WTC11 (cell line): ENCODE results near the gene SGCD. TPM values are rescaled to one million over a fixed set of nuclear protein-coding genes. Genes with fewer than 3 reads are reported as not detected.

ENCODE experiments used
- ATAC-seq: fragments of 200-7000 bp; cut with Tn5 transposase; 2 replicates; pipeline ENCODE4 v1.10.0; 2021; ENCODE audit warnings: mild to moderate bottlenecking, moderate library complexity
- CTCF ChIA-PET: fragments of 300-600 bp; sonication (Branson Sonifier 250); formaldehyde crosslinking; loops from one replicate; lab custom pipeline; 2021; ENCODE audit warnings: antibody characterized with exemption; lab: Charles Lee
- POLR2A ChIA-PET: fragments of 350-600 bp; sonication (Branson Sonifier 250); formaldehyde crosslinking; loops from one replicate; lab custom pipeline; 2021; ENCODE audit warnings: antibody characterized with exemption; lab: Charles Lee
- DNase-seq: peaks from one replicate; pipeline ENCODE4 v3.0.0; 2021; ENCODE audit warnings: low spot score
- H3K27ac Mint-ChIP-seq: 2 replicates; pipeline ENCODE4 v1.8.0; 2021; ENCODE audit warnings: mixed read lengths
- H3K27me3 Mint-ChIP-seq: 2 replicates; pipeline ENCODE4 v1.8.0; 2021; ENCODE audit warnings: low read depth, mild to moderate bottlenecking, moderate library complexity, mixed read lengths
- H3K36me3 Mint-ChIP-seq: 2 replicates; pipeline ENCODE4 v1.8.0; 2021; ENCODE audit warnings: mixed read lengths
- H3K4me1 Mint-ChIP-seq: 2 replicates; pipeline ENCODE4 v1.8.0; 2022; ENCODE audit warnings: mixed read lengths
- H3K4me3 Mint-ChIP-seq: 2 replicates; pipeline ENCODE4 v1.8.0; 2021; ENCODE audit warnings: mild to moderate bottlenecking, moderate library complexity, mixed read lengths
- H3K9me3 Mint-ChIP-seq: 2 replicates; pipeline ENCODE4 v1.8.0; 2021; ENCODE audit warnings: mixed read lengths
- ATF1 ChIP-seq: sonication (generic); formaldehyde crosslinking; IDR thresholded peaks from 2 replicates; pipeline ENCODE4 v1.8.1; 2023; ENCODE audit warnings: mild to moderate bottlenecking, moderate library complexity, missing genetic modification reagents
- CREB1 ChIP-seq: sonication (generic); formaldehyde crosslinking; IDR thresholded peaks from 2 replicates; pipeline ENCODE4 v1.8.0; 2023; ENCODE audit warnings: mild to moderate bottlenecking, missing genetic modification reagents
- CREM ChIP-seq: sonication (generic); formaldehyde crosslinking; IDR thresholded peaks from 2 replicates; pipeline ENCODE4 v1.8.1; 2022; ENCODE audit warnings: mild to moderate bottlenecking, missing genetic modification reagents, moderate library complexity
- E2F1 ChIP-seq: sonication (generic); formaldehyde crosslinking; IDR thresholded peaks from 2 replicates; pipeline ENCODE4 v1.8.0; 2022; ENCODE audit warnings: mild to moderate bottlenecking, missing genetic modification reagents
- ELF4 ChIP-seq: sonication (generic); formaldehyde crosslinking; IDR thresholded peaks from 2 replicates; pipeline ENCODE4 v1.8.1; 2022; ENCODE audit warnings: low read depth, mild to moderate bottlenecking, moderate library complexity, missing genetic modification reagents
- ERG ChIP-seq: fragments of 250-450 bp; sonication (Bioruptor Pico); IDR thresholded peaks from 2 replicates; pipeline ENCODE4 v1.8.0; 2021; ENCODE audit warnings: mild to moderate bottlenecking
- FOXJ3 ChIP-seq: sonication (generic); formaldehyde crosslinking; IDR thresholded peaks from 2 replicates; pipeline ENCODE4 v1.9.0; 2021; ENCODE audit warnings: missing genetic modification reagents, mild to moderate bottlenecking, borderline replicate concordance
- GTF2I ChIP-seq: fragments of 250-450 bp; sonication (Bioruptor Pico); conservative IDR thresholded peaks from 2 replicates; pipeline ENCODE4 v1.4.0; 2021; ENCODE audit warnings: mild to moderate bottlenecking
- NR2C2 ChIP-seq: sonication (generic); formaldehyde crosslinking; IDR thresholded peaks from 2 replicates; pipeline ENCODE4 v1.8.0; 2022; ENCODE audit warnings: mild to moderate bottlenecking, missing genetic modification reagents
- SMAD4 ChIP-seq: sonication (generic); formaldehyde crosslinking; IDR thresholded peaks from 2 replicates; pipeline ENCODE4 v1.8.0; 2022; ENCODE audit warnings: mild to moderate bottlenecking, missing genetic modification reagents
- USF2 ChIP-seq: sonication (generic); formaldehyde crosslinking; IDR thresholded peaks from 2 replicates; pipeline ENCODE4 v1.8.1; 2023; ENCODE audit warnings: mild to moderate bottlenecking, missing genetic modification reagents, moderate library complexity
- ZMAT4 ChIP-seq: fragments of 250-450 bp; sonication (Bioruptor Pico); IDR thresholded peaks from 2 replicates; pipeline ENCODE4 v1.9.0; 2021; ENCODE audit warnings: mild to moderate bottlenecking
- ZNF425 ChIP-seq: fragments of 250-450 bp; sonication (Bioruptor Pico); conservative IDR thresholded peaks from 2 replicates; pipeline ENCODE4 v1.9.0; 2021; ENCODE audit warnings: mild to moderate bottlenecking
- total RNA-seq: library from RNA; stranded (reverse); gene quantifications from 3 replicates; pipeline ENCODE4 v1.2.3, GENCODE V29; 2021
- TF ChIP-seq, protein P1 (sequence below): sonication (generic); formaldehyde crosslinking; IDR thresholded peaks from 2 replicates; pipeline ENCODE4 v1.8.0; 2022; ENCODE audit warnings: mild to moderate bottlenecking, missing genetic modification reagents
- TF ChIP-seq, protein P2 (sequence below): sonication (generic); formaldehyde crosslinking; IDR thresholded peaks from 2 replicates; pipeline ENCODE4 v1.8.0; 2022; ENCODE audit warnings: mild to moderate bottlenecking, missing genetic modification reagents
- TF ChIP-seq, protein P3 (sequence below): sonication (generic); formaldehyde crosslinking; IDR thresholded peaks from 2 replicates; pipeline ENCODE4 v1.8.1; 2023; ENCODE audit warnings: mild to moderate bottlenecking, missing genetic modification reagents
- TF ChIP-seq, protein P4 (sequence below): sonication (generic); formaldehyde crosslinking; IDR thresholded peaks from 2 replicates; pipeline ENCODE4 v1.8.0; 2023; ENCODE audit warnings: missing genetic modification reagents, mild to moderate bottlenecking, borderline replicate concordance

SGCD gene
- total RNA-seq, 1 experiment from 2014 or later: 0.33 TPM

GRCh38 chr5:156682971-156683370, 356.0 kb downstream of the SGCD start:
- Mint-ChIP-seq H3K9me3 (no peaks in the 10 kb centered on the region), H3K27ac (no peak overlapping the region), H3K4me1 (peaks cover 40% of the 10 kb centered on the region), H3K4me3 (no peak overlapping the region), H3K27me3 (no peaks in the 10 kb centered on the region), H3K36me3 (no peaks in the 10 kb centered on the region)
- DNase-seq: no peak
- ChIA-PET POLR2A (no interaction called here), CTCF (no interaction called here)
- ATAC-seq: no peak
- TF ChIP-seq, protein P1, sequence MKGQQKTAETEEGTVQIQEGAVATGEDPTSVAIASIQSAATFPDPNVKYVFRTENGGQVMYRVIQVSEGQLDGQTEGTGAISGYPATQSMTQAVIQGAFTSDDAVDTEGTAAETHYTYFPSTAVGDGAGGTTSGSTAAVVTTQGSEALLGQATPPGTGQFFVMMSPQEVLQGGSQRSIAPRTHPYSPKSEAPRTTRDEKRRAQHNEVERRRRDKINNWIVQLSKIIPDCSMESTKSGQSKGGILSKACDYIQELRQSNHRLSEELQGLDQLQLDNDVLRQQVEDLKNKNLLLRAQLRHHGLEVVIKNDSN (CRISPR knock-in tag): no peak
- TF ChIP-seq E2F1 (no peak), CREM (CRISPR knock-in tag) (no peak), ELF4 (CRISPR knock-in tag) (no peak), SMAD4 (CRISPR knock-in tag) (no peak), FOXJ3 (CRISPR knock-in tag) (no peak)
- TF ChIP-seq, protein P2, sequence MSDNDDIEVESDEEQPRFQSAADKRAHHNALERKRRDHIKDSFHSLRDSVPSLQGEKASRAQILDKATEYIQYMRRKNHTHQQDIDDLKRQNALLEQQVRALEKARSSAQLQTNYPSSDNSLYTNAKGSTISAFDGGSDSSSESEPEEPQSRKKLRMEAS (CRISPR knock-in tag): no peak
- TF ChIP-seq, protein P3, sequence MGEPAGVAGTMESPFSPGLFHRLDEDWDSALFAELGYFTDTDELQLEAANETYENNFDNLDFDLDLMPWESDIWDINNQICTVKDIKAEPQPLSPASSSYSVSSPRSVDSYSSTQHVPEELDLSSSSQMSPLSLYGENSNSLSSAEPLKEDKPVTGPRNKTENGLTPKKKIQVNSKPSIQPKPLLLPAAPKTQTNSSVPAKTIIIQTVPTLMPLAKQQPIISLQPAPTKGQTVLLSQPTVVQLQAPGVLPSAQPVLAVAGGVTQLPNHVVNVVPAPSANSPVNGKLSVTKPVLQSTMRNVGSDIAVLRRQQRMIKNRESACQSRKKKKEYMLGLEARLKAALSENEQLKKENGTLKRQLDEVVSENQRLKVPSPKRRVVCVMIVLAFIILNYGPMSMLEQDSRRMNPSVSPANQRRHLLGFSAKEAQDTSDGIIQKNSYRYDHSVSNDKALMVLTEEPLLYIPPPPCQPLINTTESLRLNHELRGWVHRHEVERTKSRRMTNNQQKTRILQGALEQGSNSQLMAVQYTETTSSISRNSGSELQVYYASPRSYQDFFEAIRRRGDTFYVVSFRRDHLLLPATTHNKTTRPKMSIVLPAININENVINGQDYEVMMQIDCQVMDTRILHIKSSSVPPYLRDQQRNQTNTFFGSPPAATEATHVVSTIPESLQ (CRISPR knock-in tag): no peak

DNA sequence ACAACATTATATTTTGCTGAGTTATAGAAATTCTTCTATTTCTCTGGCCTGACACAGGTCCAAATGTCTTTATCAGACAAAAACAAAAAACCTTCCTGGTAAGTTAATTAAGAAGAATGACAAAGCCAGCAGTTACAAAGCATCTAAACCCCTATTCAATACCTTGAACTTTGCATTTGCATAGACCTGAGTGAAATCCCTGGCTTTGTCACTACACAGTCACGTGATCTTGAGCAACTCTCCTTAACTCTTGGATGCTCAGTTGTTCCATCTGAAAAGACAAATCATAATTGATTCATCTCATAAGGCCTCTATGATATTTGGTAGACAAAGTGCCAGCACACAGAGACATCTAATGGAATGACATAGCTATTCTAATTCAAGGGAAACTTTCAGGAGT, 356.5 kb downstream of the SGCD start:
- TF ChIP-seq GTF2I (CRISPR knock-in tag) (no peak), ERG (no peak), ZNF425 (CRISPR knock-in tag) (no peak), USF2 (CRISPR knock-in tag) (peak; percentile 83)
- TF ChIP-seq, protein P1 (CRISPR knock-in tag): peak; percentile 76
- H3K4me1 Mint-ChIP-seq: peaks cover 40% of the 10 kb centered on the region
- H3K4me3 Mint-ChIP-seq: no peak overlapping the region
- no peaks in the 10 kb centered on the region for H3K36me3 Mint-ChIP-seq
- CTCF ChIA-PET: no interaction called here
- DNase-seq (no peak), ATAC-seq (peak; percentile 45)
- H3K27me3 Mint-ChIP-seq: no peaks in the 10 kb centered on the region
- no peak overlapping the region for H3K27ac Mint-ChIP-seq
- H3K9me3 Mint-ChIP-seq: no peaks in the 10 kb centered on the region
- POLR2A ChIA-PET: no interaction called here

- Mint-ChIP-seq H3K27ac (no peak overlapping the region), H3K36me3 (no peaks in the 10 kb centered on the region), H3K9me3 (no peaks in the 10 kb centered on the region), H3K4me1 (peaks cover 40% of the 10 kb centered on the region), H3K4me3 (no peak overlapping the region), H3K27me3 (no peaks in the 10 kb centered on the region)
- CTCF ChIA-PET: no interaction called here
- POLR2A ChIA-PET: no interaction called here
- no peak for DNase-seq
- no peak for ATAC-seq
- TF ChIP-seq, protein P2 (CRISPR knock-in tag): no peak
- TF ChIP-seq NR2C2 (no peak), CREB1 (no peak), ATF1 (CRISPR knock-in tag) (no peak), ZMAT4 (CRISPR knock-in tag) (no peak)
- TF ChIP-seq, protein P4, sequence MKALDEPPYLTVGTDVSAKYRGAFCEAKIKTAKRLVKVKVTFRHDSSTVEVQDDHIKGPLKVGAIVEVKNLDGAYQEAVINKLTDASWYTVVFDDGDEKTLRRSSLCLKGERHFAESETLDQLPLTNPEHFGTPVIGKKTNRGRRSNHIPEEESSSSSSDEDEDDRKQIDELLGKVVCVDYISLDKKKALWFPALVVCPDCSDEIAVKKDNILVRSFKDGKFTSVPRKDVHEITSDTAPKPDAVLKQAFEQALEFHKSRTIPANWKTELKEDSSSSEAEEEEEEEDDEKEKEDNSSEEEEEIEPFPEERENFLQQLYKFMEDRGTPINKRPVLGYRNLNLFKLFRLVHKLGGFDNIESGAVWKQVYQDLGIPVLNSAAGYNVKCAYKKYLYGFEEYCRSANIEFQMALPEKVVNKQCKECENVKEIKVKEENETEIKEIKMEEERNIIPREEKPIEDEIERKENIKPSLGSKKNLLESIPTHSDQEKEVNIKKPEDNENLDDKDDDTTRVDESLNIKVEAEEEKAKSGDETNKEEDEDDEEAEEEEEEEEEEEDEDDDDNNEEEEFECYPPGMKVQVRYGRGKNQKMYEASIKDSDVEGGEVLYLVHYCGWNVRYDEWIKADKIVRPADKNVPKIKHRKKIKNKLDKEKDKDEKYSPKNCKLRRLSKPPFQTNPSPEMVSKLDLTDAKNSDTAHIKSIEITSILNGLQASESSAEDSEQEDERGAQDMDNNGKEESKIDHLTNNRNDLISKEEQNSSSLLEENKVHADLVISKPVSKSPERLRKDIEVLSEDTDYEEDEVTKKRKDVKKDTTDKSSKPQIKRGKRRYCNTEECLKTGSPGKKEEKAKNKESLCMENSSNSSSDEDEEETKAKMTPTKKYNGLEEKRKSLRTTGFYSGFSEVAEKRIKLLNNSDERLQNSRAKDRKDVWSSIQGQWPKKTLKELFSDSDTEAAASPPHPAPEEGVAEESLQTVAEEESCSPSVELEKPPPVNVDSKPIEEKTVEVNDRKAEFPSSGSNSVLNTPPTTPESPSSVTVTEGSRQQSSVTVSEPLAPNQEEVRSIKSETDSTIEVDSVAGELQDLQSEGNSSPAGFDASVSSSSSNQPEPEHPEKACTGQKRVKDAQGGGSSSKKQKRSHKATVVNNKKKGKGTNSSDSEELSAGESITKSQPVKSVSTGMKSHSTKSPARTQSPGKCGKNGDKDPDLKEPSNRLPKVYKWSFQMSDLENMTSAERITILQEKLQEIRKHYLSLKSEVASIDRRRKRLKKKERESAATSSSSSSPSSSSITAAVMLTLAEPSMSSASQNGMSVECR (CRISPR knock-in tag): no peak
These were observed 357.3 kb downstream of the SGCD start for GRCh38 chr5:156684216-156684615.
